H1 (cell line): ENCODE data around the gene ISX. TPM values are rescaled to one million over a fixed set of nuclear protein-coding genes. Genes with fewer than 3 reads are reported as not detected.

ENCODE experiments used
- CHD1 ChIP-seq: IDR thresholded peaks from 2 replicates; pipeline ENCODE4 v1.6.1; 2012; ENCODE audit warnings: low read depth, low read length, improper control_type of control experiment
- GABPA ChIP-seq: IDR thresholded peaks from 2 replicates; pipeline ENCODE4 v1.6.1; 2011; ENCODE audit warnings: mild to moderate bottlenecking, low read length, moderate library complexity, borderline replicate concordance; ENCODE audit not compliant: insufficient read depth
- USF2 ChIP-seq: IDR thresholded peaks from 2 replicates; pipeline ENCODE4 v1.6.1; 2011; ENCODE audit warnings: low read length, improper control_type of control experiment
- ZNF274 ChIP-seq: IDR thresholded peaks from 2 replicates; pipeline ENCODE4 v1.7.0; 2012; ENCODE audit warnings: low read length, borderline replicate concordance; ENCODE audit errors: extremely low read depth
- polyA plus RNA-seq, 7 experiments: library from polyadenylated mRNA; depleted of rRNA in 3 of 7; stranded (reverse) in 5 of 7; unstranded in 2 of 7; fragments of >200 nt in 5 of 7; fragments of 200-250 nt in 2 of 7; gene quantifications; 1 replicate in 5 of 7; 2 replicates in 1 of 7; 4 replicates in 1 of 7; pipeline versions ENCODE4 v1.2.1 to v1.2.3, GENCODE V29; 2011 to 2013; ENCODE audit warnings: missing spikeins in 2 of 7, mixed read lengths in 2 of 7
- total RNA-seq: library from RNA; stranded (reverse); fragmentation: NEBNext Ultra II Directional; extraction: Animal tissue kit (Norgen Biotek cat#: 25700); gene quantifications from 2 replicates; pipeline ENCODE4 v1.2.1, GENCODE V29; 2021

The ISX gene
- total and polyA plus RNA-seq, 2 of the 8 experiments (the other 6 are each of a cell fraction or from before 2014, with no cell fraction given): not detected

DNA sequence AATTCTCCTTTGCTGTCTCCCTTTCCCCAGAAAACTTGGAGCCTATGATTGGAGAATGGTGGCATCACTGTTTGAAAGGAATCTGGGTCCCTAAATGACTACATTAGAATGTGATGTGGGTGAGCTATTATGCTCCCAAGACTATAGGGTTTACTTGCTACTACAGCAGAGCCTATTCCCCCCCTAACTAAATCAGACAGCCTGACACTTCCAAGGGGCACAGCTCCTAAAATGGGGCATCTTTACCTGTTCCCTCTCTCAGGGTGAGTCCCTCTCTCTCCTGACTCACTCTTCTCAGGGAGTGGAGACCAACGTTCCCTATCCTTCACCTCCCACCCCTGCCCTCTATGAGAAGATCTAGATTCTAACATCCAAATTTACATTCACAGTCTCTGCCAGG lies 775 bp upstream of the ISX start (continued):
- TF ChIP-seq GABPA (no peak), ZNF274 (no peak), CHD1 (no peak), USF2 (no peak)
